ENCODE results near the gene TICRR.
A peak's percentile ranks its signal among the peaks of the same experiment; 100 is the strongest.
"Not testable (repeated sequence)": the region's sequence is repeated elsewhere in the genome, so short reads cannot be mapped to it uniquely, and the experiment has no call there.

The TICRR gene, protein sequence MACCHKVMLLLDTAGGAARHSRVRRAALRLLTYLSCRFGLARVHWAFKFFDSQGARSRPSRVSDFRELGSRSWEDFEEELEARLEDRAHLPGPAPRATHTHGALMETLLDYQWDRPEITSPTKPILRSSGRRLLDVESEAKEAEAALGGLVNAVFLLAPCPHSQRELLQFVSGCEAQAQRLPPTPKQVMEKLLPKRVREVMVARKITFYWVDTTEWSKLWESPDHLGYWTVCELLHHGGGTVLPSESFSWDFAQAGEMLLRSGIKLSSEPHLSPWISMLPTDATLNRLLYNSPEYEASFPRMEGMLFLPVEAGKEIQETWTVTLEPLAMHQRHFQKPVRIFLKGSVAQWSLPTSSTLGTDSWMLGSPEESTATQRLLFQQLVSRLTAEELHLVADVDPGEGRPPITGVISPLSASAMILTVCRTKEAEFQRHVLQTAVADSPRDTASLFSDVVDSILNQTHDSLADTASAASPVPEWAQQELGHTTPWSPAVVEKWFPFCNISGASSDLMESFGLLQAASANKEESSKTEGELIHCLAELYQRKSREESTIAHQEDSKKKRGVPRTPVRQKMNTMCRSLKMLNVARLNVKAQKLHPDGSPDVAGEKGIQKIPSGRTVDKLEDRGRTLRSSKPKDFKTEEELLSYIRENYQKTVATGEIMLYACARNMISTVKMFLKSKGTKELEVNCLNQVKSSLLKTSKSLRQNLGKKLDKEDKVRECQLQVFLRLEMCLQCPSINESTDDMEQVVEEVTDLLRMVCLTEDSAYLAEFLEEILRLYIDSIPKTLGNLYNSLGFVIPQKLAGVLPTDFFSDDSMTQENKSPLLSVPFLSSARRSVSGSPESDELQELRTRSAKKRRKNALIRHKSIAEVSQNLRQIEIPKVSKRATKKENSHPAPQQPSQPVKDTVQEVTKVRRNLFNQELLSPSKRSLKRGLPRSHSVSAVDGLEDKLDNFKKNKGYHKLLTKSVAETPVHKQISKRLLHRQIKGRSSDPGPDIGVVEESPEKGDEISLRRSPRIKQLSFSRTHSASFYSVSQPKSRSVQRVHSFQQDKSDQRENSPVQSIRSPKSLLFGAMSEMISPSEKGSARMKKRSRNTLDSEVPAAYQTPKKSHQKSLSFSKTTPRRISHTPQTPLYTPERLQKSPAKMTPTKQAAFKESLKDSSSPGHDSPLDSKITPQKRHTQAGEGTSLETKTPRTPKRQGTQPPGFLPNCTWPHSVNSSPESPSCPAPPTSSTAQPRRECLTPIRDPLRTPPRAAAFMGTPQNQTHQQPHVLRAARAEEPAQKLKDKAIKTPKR (N-terminal part only)

DNA sequence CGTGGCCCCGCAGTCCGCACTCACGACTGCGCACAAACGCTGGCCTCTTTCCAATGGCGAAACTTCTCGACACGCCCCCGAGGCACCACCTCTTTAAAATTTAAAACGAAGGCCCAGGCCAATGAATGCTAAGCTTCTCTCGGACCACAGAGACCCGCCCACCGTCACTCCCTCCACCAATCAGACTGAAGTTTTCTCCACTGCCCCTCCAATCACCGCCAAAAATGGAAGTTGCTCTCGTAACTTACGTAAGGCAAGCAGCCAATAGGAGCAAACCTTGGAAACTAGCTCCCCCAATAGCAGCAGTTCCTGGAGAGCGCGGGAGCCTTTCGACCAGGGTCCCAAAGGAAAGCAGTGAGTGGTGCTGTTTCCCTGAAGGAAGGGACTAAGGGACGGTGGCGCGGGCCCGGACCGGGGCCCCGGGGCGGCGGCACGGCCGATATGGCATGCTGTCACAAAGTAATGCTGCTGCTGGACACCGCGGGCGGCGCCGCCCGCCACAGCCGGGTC, at the start of gene TICRR:
TICRR (plus strand) TSS at position 324 of the 510 bp plus-strand sequence; CDS start at position 442, 118 bp downstream.
- Mint-ChIP-seq H3K36me3 (ENCODE audit: low read depth) (no peaks in the 10 kb centered on the region), H3K27me3 (peaks cover 13% of the 10 kb centered on the region), H3K4me1 (ENCODE audit: low read depth) (peaks cover 36% of the 10 kb centered on the region), H3K4me3 (peak within 1 kb of the TSS; percentile 82), H3K9me3 (no peaks in the 10 kb centered on the region), H3K27ac (peak within 1 kb of the TSS; percentile 45)
- intact Hi-C loops (cut with micrococcal nuclease), result no loop called here

DNA sequence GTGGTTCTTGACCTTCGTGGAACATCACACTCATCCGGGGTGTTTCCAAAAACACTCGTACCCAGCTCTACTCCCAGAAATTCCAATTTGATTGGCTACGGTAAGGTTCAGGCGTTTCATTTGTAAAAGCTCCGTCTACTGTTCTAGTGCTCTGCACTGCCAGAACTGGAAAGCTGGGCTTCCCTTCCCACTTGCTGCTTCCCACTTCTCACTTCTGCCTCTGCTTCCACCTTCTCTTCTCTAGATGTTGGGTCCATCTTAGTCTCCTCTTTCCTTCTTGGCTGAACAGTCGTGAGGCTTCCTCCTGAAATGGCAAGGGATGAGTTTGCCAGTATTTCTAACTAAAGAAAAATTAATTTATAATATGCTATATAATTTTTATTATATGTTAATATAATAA, 49.1 kb upstream of the TICRR start:
- no peak overlapping the region for H3K27ac Mint-ChIP-seq
- no peaks in the 10 kb centered on the region for H3K9me3 Mint-ChIP-seq
- peaks cover 9% of the 10 kb centered on the region for H3K27me3 Mint-ChIP-seq
- H3K4me3 Mint-ChIP-seq, result no peak overlapping the region
- H3K4me1 Mint-ChIP-seq (ENCODE audit: low read depth), result no peaks in the 10 kb centered on the region
- intact Hi-C loops (cut with micrococcal nuclease), result no loop called here
- H3K36me3 Mint-ChIP-seq (ENCODE audit: low read depth), result no peaks in the 10 kb centered on the region

DNA sequence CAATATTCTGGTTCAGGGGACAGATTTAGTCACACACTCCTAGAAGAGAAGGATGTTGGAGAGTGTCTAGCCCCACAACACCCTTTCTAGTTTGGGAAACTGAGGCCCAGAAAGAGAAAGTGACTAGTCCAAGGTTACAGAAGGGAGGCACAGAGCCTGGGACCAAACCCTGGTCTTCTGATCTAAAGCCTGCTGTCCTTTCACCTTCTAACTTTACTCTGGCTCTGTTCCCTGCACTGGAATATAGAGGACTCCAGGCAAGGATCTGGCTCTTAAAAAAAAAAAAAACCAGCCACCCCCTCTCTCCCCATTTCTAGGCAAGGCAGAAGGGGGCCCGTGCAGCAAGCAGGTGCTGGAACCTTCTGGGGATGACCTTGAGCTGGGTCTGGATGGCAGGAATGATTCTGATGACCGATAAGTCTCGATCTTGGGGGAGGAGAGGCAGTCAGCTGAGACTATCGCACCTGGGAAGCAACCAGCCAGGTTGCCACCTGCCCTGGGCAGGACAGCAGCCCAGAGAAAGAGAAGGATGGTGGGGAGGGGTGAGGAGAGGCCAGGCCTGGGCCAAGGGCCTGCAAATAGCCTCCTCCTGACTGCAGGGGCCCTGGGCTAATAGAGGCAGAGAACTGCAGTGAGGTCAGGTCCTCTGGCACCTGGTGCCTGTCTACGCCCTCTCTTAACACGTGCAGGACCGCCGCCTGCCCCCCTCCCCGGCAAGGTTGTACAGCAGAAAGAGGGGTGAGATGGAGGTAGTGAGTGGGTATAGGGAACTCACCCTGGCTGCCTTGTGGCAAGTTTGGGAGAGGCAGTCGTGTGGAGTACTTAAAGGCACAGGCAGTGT, 48.4 kb upstream of the TICRR start:
- intact Hi-C loops (cut with micrococcal nuclease), result no loop called here
- H3K4me1 Mint-ChIP-seq (ENCODE audit: low read depth), result no peaks in the 10 kb centered on the region
- no peak overlapping the region for H3K4me3 Mint-ChIP-seq
- no peak overlapping the region for H3K27ac Mint-ChIP-seq
- peaks cover 9% of the 10 kb centered on the region for H3K27me3 Mint-ChIP-seq
- H3K9me3 Mint-ChIP-seq, result no peaks in the 10 kb centered on the region
- no peaks in the 10 kb centered on the region for H3K36me3 Mint-ChIP-seq (ENCODE audit: low read depth)

DNA sequence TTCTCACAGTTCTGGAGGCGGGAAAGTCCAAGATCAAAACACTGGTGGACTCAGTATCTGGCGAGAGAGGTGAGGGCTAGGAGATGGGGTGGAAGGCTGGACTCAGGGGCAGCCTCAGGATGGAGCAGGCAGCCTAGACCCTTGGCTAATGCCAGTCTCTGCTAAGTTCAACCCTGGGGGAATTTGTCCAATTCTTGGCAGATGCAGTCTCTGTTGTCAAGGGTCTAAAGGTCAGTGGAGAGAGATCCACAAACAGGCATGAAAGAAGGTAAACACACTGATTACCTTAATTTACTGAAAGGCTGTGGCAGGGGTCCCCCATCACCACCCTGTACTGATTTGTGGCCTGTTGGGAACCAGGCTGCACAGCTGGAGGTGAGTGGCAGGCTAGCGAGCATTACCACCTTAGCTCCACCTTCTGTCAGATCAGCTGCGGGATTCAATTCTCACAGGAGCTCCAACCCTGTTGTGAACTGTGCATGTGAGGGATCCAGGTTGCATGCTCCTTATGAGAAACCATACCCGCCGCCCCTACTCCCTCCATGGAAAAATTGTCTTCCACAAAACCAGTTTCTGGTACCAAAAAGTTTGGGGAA, 46.4 kb upstream of the TICRR start:
- intact Hi-C loops (cut with micrococcal nuclease), result no loop called here
- no peak overlapping the region for H3K4me3 Mint-ChIP-seq
- H3K9me3 Mint-ChIP-seq, result no peaks in the 10 kb centered on the region
- H3K4me1 Mint-ChIP-seq (ENCODE audit: low read depth), result no peaks in the 10 kb centered on the region
- H3K36me3 Mint-ChIP-seq (ENCODE audit: low read depth), result no peaks in the 10 kb centered on the region
- no peak overlapping the region for H3K27ac Mint-ChIP-seq
- peaks cover 4% of the 10 kb centered on the region for H3K27me3 Mint-ChIP-seq

DNA sequence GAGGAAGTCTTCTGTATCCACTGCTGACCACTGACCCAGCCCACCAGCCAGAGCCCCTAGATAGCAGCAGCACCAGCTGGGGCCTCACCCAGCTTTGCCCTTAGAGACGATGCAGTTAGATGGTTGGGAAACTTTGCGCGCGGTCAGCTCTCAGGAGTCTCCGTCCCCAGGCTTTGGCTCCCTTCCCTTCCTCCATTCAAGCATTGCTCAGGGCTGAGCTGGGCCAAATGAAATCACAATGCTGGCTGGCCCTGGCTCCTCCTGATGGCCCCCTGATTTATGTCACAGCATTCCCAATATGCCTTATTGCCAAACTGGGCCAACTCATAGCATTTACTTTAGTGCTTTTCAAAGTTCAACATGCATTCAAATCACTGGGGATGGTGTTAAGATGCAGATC, 44.3 kb upstream of the TICRR start:
- Mint-ChIP-seq H3K4me1 (ENCODE audit: low read depth) (no peaks in the 10 kb centered on the region), H3K4me3 (no peak overlapping the region), H3K36me3 (ENCODE audit: low read depth) (no peaks in the 10 kb centered on the region), H3K9me3 (no peaks in the 10 kb centered on the region), H3K27ac (no peak overlapping the region), H3K27me3 (peaks cover 9% of the 10 kb centered on the region)
- intact Hi-C loops (cut with micrococcal nuclease), result no loop called here

DNA sequence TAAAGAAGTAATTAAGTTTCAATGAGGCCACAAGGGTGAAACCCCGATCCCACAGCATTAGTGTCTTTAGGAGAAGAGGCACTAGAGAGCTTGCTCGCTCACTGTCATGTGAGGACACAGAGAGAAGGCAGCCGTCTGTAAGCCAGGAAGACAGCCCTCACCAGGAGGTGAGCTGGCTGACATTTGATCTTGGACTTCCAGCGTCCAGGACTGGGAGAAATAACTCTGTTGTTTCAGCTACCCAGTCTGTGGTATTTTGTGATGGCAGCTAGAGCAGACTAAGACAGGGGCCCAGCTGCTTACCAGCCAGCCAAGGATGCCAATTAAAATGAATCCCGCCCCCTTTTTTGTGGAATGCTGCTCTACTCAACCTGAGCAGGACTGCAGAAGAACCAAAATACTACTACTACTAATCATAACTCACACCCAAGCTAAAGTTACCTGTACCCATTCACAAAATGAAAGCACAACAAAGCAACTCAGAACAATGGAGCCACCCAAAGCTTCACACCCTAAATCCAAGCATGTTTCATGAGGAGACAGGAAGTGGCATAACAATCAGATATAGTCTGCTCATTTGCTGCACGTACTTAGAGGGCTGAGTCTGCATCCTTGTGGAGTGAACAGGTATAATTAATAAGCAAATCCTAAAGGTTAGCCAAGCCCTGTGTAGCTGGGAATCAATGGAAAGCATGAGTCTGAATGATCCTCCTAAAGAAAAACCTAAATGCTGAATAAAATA, 43.3 kb upstream of the TICRR start:
- peaks cover 7% of the 10 kb centered on the region for H3K27me3 Mint-ChIP-seq
- no peaks in the 10 kb centered on the region for H3K36me3 Mint-ChIP-seq (ENCODE audit: low read depth)
- no peak overlapping the region for H3K27ac Mint-ChIP-seq
- H3K4me3 Mint-ChIP-seq, result no peak overlapping the region
- intact Hi-C loops (cut with micrococcal nuclease), result no loop called here
- no peaks in the 10 kb centered on the region for H3K4me1 Mint-ChIP-seq (ENCODE audit: low read depth)
- no peaks in the 10 kb centered on the region for H3K9me3 Mint-ChIP-seq

DNA sequence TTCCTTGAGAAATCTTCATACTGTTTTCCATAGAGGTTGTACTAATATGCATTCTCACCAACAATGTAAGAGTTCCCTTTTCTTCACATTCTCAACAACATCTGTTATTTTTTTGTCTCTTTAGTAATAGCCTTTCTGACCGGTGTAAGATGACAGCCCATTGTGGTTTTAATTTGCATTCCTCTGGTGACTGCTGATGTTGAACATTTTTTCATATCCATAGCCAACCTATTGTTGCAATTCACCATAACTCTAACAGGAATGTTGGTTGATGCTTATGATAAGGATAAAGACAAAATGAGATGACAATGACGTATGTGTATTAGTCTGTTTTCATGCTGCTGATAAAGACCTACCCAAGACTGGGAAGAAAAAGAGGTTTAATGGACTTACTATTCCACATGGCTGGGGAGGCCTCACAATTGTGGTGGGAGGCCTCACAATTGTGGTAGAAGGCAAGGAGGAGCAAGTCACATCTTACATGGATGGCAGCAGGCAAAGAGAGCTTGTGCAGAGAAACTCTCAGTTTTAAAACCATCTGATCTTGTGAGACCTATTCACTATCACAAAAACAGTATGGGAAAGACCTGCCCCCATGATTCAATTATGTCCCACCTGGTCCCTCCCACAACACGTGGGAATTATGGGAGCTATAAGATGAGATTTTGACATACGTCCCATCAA, 41.3 kb upstream of the TICRR start:
- peaks cover 13% of the 10 kb centered on the region for H3K27me3 Mint-ChIP-seq

DNA sequence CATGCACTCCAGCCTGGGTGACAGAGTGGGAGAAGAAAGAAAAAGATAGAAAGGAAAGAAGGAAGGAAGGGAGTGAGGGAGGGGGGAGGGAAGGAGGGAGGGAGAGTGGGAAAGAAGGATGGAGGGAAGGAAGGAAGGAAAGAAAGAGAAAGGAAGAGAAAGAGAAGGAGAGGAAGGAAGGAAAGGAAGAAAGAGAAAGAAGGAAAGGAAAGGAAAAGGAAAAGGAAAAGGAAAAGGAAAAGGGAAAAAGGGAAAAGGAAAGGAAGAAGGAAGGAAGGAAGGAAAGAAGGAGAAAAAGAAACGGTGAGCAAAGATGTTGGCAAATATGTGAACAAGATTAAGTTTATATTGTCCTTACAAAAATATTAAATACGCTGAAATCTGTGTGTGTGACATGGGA, 36.2 kb upstream of the TICRR start:
- intact Hi-C loops (cut with micrococcal nuclease), result no loop called here
- Mint-ChIP-seq H3K27ac (no peak overlapping the region), H3K4me1 (ENCODE audit: low read depth) (no peaks in the 10 kb centered on the region), H3K4me3 (no peak overlapping the region), H3K9me3 (peaks cover 22% of the 10 kb centered on the region), H3K36me3 (ENCODE audit: low read depth) (no peaks in the 10 kb centered on the region), H3K27me3 (peaks cover 26% of the 10 kb centered on the region)

More for the DNA sequence above, 41.3 kb upstream of the TICRR start:
- Mint-ChIP-seq H3K4me3 (no peak overlapping the region), H3K27ac (no peak overlapping the region), H3K9me3 (peaks cover 12% of the 10 kb centered on the region), H3K36me3 (ENCODE audit: low read depth) (no peaks in the 10 kb centered on the region), H3K4me1 (ENCODE audit: low read depth) (no peaks in the 10 kb centered on the region)
- intact Hi-C loops (cut with micrococcal nuclease), result no loop called here

DNA sequence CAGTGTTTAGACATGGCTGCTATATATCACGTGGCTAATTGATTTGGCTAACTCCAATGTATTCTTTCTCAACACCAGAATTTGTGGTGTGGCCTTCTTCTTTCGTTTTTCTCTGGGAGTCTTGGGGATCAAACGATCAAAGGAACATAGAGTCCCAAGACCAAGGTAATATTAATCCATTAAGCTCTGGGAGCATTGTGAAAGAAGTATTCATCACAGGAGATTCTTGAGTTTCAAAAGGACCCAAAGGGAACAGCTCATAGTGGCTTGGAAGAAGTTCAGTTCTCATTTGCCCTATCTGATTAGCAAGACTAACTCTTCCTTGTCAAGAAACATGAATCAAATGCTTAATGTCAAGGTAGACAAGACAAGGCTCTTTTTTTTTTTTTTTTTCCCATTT, 32.9 kb upstream of the TICRR start:
- Mint-ChIP-seq H3K27me3 (peaks cover 28% of the 10 kb centered on the region), H3K27ac (no peak overlapping the region), H3K36me3 (ENCODE audit: low read depth) (no peaks in the 10 kb centered on the region), H3K4me1 (ENCODE audit: low read depth) (no peaks in the 10 kb centered on the region), H3K9me3 (peaks cover 21% of the 10 kb centered on the region), H3K4me3 (no peak overlapping the region)
- intact Hi-C loops (cut with micrococcal nuclease), result no loop called here

DNA sequence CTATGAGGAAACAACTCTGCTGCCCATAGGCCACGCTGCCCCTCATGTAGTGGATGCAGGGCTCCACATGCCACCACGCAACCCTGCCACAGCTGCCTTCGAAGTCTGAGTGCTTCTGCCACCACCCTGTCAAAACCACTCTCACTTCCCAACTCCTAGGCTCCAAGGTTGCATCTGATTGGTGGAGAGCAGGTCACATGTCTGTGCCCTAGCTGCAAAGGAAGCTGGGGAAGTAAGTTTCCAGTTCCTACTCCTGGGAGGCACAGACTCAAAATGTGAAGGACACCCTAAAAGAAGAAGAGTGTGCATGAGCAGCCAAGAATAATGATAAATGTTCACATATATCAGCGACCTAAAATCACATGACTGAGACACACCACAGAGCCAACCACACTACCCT, 31.9 kb upstream of the TICRR start:
- intact Hi-C loops (cut with micrococcal nuclease), result no loop called here
- H3K27me3 Mint-ChIP-seq, result peaks cover 25% of the 10 kb centered on the region
- no peaks in the 10 kb centered on the region for H3K4me1 Mint-ChIP-seq (ENCODE audit: low read depth)
- no peak overlapping the region for H3K27ac Mint-ChIP-seq
- H3K36me3 Mint-ChIP-seq (ENCODE audit: low read depth), result no peaks in the 10 kb centered on the region
- H3K9me3 Mint-ChIP-seq, result peaks cover 11% of the 10 kb centered on the region
- H3K4me3 Mint-ChIP-seq, result no peak overlapping the region

DNA sequence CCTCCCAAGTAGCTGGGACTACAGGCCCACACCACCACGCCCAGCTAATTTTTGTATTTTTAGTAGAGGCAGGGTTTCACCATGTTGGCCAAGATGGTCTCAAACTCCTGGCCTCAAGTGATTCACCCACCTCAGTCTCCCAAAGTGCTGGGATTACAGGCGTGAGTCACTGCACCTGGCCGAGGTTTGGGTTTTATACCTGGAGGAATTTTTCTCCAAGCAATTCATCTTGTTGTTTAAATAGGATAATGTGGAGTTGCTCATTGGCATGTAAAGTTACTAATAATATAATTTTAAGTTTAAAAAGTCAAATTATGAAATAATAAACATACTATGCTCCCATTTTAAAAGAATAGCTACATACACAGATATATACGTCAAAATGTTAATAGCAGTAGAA, 26.1 kb upstream of the TICRR start:
- intact Hi-C loops (cut with micrococcal nuclease); H3K36me3 Mint-ChIP-seq (ENCODE audit: low read depth); H3K9me3 Mint-ChIP-seq; H3K4me3 Mint-ChIP-seq; H3K27ac Mint-ChIP-seq: not testable (repeated sequence)
- Mint-ChIP-seq H3K4me1 (ENCODE audit: low read depth) (peaks cover 15% of the 10 kb centered on the region), H3K27me3 (peaks cover 14% of the 10 kb centered on the region)

DNA sequence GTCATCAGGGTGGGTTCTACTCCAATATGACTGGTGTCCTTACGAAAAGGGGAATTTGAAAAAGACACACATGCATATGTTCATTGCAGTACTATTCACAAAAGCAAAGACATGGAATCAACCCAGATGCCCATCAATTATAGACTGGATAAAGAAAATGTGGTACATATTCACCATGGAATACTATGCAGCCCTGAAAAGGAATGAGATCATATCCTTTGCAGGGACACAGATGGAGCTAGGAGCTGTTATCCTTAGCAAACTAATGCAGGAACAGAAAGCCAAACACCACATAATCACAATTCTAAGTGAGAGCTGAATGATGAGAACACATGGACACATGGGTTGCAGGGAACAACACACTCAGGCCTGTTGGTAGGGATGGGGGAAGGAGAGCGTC, 24.8 kb upstream of the TICRR start:
- H3K9me3 Mint-ChIP-seq, result no peaks in the 10 kb centered on the region
- H3K4me3 Mint-ChIP-seq, result no peak overlapping the region
- no peaks in the 10 kb centered on the region for H3K36me3 Mint-ChIP-seq (ENCODE audit: low read depth)
- H3K27ac Mint-ChIP-seq, result no peak overlapping the region
- intact Hi-C loops (cut with micrococcal nuclease), result loop anchor here (10.0 kb wide), 1 partner anchor 196 kb away; no protein-coding TSS in a partner anchor
- peaks cover 17% of the 10 kb centered on the region for H3K27me3 Mint-ChIP-seq
- peaks cover 15% of the 10 kb centered on the region for H3K4me1 Mint-ChIP-seq (ENCODE audit: low read depth)

Data from dendritic cell treated with granulocyte-macrophage colony-stimulating factor and Interleukin-4, amounts not matched to agents 40 ng/mL and 50 ng/mL, for 4 days (primary cell).